Esophagus muscularis mucosa (tissue), 4 donors: ENCODE data around the gene SETDB2. TPM values are rescaled to one million over a fixed set of nuclear protein-coding genes. Genes with fewer than 3 reads are reported as not detected.

Experiments
- DNase-seq: peaks from one replicate; pipeline ENCODE4 v3.0.0-alpha.2; 2017; ENCODE audit errors: extremely low spot score
- H3K27ac ChIP-seq, 4 donors: fragments of 200-600 bp; sonication (generic); replicated peaks in 1 of 4; 1 replicate in 3 of 4; 2 replicates in 1 of 4; pipeline ENCODE4 v1.5.1; 2016 to 2019; ENCODE audit warnings: mild to moderate bottlenecking in 1 of 4
- H3K27me3 ChIP-seq, 4 donors: fragments of 200-600 bp; sonication (generic); one replicate each; pipeline versions ENCODE4 v1.5.1 to v1.6.0; 2016 to 2019
- H3K36me3 ChIP-seq, 4 donors: fragments of 200-600 bp; sonication (generic); one replicate each; pipeline ENCODE4 v1.5.1; 2016 to 2019
- H3K4me1 ChIP-seq, 4 donors: fragments of 200-600 bp; sonication (generic); one replicate each; pipeline ENCODE4 v1.5.1; 2016 to 2019
- H3K4me3 ChIP-seq, 4 donors: fragments of 200-600 bp; sonication (generic); 1 replicate in 2 of 4; 2 replicates in 2 of 4; pipeline ENCODE4 v1.5.1; 2016 to 2019; ENCODE audit warnings: mild to moderate bottlenecking in 4 of 4, moderate library complexity in 1 of 4
- H3K9me3 ChIP-seq, 4 donors: fragments of 200-600 bp; sonication (generic); 1 replicate in 3 of 4; 2 replicates in 1 of 4; pipeline ENCODE4 v1.5.1; 2016 to 2019
- EP300 ChIP-seq: sonication (generic); formaldehyde crosslinking; IDR thresholded peaks from one replicate; pipeline ENCODE4 v1.6.1; 2017; ENCODE audit warnings: antibody characterized with exemption
- POLR2A ChIP-seq: fragments of 450-650 bp; IDR thresholded peaks from one replicate; pipeline ENCODE4 v1.6.1; 2017; ENCODE audit warnings: antibody characterized with exemption, moderate library complexity, mild to moderate bottlenecking, low read depth
- POLR2AphosphoS5 ChIP-seq, 2 donors: sonication (generic); formaldehyde crosslinking; IDR thresholded peaks; one replicate each; pipeline ENCODE4 v1.6.1; 2017; ENCODE audit warnings: antibody characterized with exemption in 2 of 2
- WGBS: methylation state at CpG from one replicate; pipeline ENCODE4 v1.1.5; 2018; 5-methylcytosine and 5-hydroxymethylcytosine counted together
- intact Hi-C: fragments of 100-400 bp; cut with DNase I; formaldehyde crosslinking; loops from one replicate; pipeline ENCODE4 v1.15.1; 2023
- total RNA-seq, 4 donors: library from RNA; depleted of rRNA; stranded (reverse); fragments of >200 nt; gene quantifications; one replicate each; pipeline versions ENCODE4 v1.1.0 to v1.2.1, GENCODE V29; 2016
- TF ChIP-seq, protein P1 (sequence below), 3 experiments: fragments of 200-600 bp in 2 of 3; fragments of 450-650 bp in 1 of 3; sonication (generic) in 2 of 3; IDR thresholded peaks; one replicate each; pipeline ENCODE4 v1.5.1; 2017 to 2019; ENCODE audit warnings: antibody characterized with exemption in 3 of 3, mild to moderate bottlenecking in 2 of 3, moderate library complexity in 1 of 3

The SETDB2 gene
- total RNA-seq, 4 donors from 2014 or later: 8.4 to 13.3 (median 9.3) TPM

DNA sequence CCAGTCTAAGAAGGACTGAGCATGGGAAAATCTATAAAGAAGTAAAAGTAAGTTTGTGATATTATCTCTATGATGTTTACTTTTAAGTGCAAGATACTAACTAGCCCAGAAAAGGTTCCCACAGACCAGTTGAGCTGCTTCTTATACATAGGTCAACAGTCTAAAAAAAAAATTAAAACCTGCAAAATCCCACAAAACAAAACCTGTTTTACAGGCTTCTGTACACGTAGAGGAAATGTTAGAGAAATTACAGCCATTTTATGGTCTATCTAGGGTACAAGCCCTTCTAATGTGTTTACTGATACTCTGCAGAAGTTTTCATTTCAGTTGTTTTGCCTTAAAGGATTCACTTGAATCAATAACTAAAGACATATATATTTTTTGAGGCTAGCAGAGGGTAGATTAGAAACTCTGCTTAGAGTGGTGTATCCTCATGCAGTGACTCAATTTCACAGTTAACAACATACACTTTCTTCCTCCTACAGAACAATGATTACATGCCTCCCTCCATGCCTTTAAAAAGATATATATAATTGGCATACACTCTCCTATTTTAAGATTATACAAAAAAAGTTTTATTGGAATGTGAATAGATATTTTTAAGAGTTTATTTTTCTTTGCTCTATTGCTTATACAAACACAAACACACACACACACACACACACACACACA, 44.1 kb upstream of the SETDB2 start:
- Histone ChIP-seq H3K27me3 (no peaks in the 10 kb centered on the region), H3K4me3 (peak overlapping the region; percentile 50 to 64 (median 57)), H3K4me1 (peaks cover 0 to 48% (median 28%) of the 10 kb centered on the region in 4 donors), H3K27ac (peak overlapping the region; percentile 82 to 89 (median 88)), H3K36me3 (no peaks in the 10 kb centered on the region), H3K9me3 (peaks cover 0 to 13% (median 4%) of the 10 kb centered on the region in 4 donors)
- DNase-seq: no peak
- 50% methylated on average over 1 of the region's 1 CpG for WGBS
- intact Hi-C loops: loop anchor here (5.0 kb wide), 2 partner anchors 37 to 43 kb away; no protein-coding TSS in a partner anchor
- TF ChIP-seq EP300: no peak
- TF ChIP-seq, protein P1, sequence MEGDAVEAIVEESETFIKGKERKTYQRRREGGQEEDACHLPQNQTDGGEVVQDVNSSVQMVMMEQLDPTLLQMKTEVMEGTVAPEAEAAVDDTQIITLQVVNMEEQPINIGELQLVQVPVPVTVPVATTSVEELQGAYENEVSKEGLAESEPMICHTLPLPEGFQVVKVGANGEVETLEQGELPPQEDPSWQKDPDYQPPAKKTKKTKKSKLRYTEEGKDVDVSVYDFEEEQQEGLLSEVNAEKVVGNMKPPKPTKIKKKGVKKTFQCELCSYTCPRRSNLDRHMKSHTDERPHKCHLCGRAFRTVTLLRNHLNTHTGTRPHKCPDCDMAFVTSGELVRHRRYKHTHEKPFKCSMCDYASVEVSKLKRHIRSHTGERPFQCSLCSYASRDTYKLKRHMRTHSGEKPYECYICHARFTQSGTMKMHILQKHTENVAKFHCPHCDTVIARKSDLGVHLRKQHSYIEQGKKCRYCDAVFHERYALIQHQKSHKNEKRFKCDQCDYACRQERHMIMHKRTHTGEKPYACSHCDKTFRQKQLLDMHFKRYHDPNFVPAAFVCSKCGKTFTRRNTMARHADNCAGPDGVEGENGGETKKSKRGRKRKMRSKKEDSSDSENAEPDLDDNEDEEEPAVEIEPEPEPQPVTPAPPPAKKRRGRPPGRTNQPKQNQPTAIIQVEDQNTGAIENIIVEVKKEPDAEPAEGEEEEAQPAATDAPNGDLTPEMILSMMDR (IDR thresholded peaks at IDR 0.05): no peak
- no peak for TF ChIP-seq POLR2A
- no peak for TF ChIP-seq POLR2AphosphoS5 (IDR thresholded peaks at IDR 0.05)

DNA sequence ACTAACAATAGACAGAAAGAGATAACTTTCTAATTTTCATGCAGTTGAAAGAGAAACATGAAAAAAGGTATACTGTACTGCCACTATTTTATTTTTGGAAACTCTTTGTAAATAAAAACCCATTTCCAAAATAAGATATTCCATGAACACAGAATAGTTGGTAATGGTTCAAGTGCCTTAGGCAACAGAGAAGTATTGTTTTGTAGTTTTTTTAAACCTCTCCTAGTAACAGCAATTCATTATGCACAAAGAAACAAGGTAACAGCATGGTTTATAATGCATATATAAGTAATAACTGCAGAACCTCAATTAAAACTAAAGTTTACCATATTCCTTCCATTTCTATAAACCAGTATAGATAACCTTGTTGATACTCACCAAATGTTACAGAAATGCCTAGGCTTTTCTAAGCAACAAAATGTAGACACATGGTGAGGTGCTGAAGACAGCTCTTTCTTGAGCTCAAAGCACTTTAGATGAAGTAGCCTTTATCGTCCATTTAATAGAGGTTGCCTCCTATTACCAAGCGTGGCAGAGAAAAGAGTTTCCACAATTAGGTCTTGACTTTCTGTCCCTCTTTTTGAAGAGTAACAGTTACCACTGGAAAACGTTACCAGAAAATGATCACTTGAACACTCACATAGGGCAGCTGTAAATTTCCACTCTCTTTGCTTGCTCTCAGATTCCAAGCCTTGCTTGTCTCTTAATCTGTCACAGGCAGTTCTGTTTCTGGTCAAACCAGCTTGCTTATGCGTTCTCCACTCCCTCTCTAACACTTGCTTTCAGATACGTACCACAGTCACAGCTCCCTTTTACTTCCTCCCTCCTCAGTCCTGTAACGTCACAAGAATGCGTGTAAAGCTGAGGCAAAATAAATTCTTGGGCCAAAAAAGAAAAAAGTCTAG, 43.1 kb upstream of the SETDB2 start:
- Histone ChIP-seq H3K36me3 (no peaks in the 10 kb centered on the region), H3K27me3 (no peaks in the 10 kb centered on the region), H3K27ac (peak overlapping the region; percentile 82 to 89 (median 88)), H3K4me3 (peak overlapping the region; percentile 50 to 64 (median 57)), H3K9me3 (peaks cover 0 to 19% (median 10%) of the 10 kb centered on the region in 4 donors), H3K4me1 (peaks cover 0 to 39% (median 17%) of the 10 kb centered on the region in 4 donors)
- DNase-seq: no peak
- WGBS: 16% methylated on average over 7 of the region's 7 CpGs
- intact Hi-C loops: no loop called here
- TF ChIP-seq POLR2A (no peak), POLR2AphosphoS5 (IDR thresholded peaks at IDR 0.05) (peak; percentile 74 to 91), EP300 (no peak)
- TF ChIP-seq, protein P1 (IDR thresholded peaks at IDR 0.05): no peak

DNA sequence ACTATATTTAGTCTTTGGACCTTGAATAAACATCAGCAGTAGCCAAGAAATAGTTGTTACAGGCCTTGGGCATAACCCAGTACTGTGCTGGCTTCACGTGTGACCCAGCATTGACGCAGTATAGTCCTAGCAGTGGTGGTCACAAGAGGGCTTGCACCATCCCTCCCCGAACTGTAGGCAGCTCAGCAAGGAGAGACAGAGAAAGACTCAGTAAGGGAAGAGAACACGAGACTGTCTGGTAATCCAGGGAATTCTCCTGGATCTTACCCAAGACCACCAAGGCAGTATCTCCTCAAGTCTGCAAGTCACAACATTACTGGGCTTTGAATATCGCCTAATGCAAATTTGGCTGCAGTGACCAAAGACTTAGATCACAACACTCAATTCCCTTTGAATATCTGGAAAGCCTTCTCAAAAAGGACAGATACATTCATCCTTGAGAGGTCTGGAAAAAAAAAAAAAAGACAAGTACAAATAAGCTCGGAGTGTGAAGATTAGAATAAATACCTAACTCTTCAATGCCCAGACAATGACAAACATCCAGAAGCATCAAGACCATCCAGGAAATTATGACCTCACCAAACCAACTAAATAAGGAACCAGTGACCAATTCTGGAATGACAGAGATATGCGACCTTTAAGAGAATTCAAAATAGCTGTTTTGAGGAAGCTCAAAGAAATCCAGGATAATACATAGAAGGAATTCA, 39.9 kb upstream of the SETDB2 start:
- 77% methylated on average over 7 of the region's 7 CpGs for WGBS
- TF ChIP-seq EP300 (no peak), POLR2A (no peak), POLR2AphosphoS5 (IDR thresholded peaks at IDR 0.05) (no peak)
- TF ChIP-seq, protein P1 (IDR thresholded peaks at IDR 0.05): no peak
- DNase-seq: no peak
- H3K27me3 ChIP-seq: no peaks in the 10 kb centered on the region
- peaks cover 0 to 19% (median 10%) of the 10 kb centered on the region in 4 donors for H3K9me3 ChIP-seq
- peaks cover 0 to 11% (median 9%) of the 10 kb centered on the region in 4 donors for H3K4me1 ChIP-seq
- H3K27ac ChIP-seq: no peak overlapping the region
- intact Hi-C loops: no loop called here
- H3K36me3 ChIP-seq: no peaks in the 10 kb centered on the region
- no peak overlapping the region for H3K4me3 ChIP-seq

DNA sequence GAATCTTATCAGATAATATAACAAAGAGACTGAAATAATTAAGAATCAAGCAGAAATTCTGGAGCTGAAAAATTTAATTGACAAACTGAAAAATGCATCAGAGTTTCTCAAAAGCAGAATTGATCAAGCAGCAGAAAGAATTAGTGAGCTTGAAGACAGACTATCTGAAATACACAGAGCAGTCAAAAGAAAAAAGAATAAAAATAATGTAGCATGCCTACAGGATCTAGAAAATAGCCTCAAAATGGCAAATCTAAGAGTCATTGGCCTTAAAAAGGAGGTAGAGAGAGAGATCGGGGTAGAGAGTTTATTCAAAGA, 39.4 kb upstream of the SETDB2 start:
- no peak overlapping the region for H3K4me3 ChIP-seq
- intact Hi-C loops: no loop called here
- peaks cover 0 to 19% (median 10%) of the 10 kb centered on the region in 4 donors for H3K9me3 ChIP-seq
- H3K27ac ChIP-seq: no peak overlapping the region
- H3K4me1 ChIP-seq: peaks cover 0 to 11% (median 8%) of the 10 kb centered on the region in 4 donors
- no peak for DNase-seq
- no peaks in the 10 kb centered on the region for H3K27me3 ChIP-seq
- H3K36me3 ChIP-seq: no peaks in the 10 kb centered on the region
- WGBS: 97% methylated on average over 1 of the region's 1 CpG
- TF ChIP-seq POLR2AphosphoS5 (IDR thresholded peaks at IDR 0.05): no peak
- TF ChIP-seq, protein P1 (IDR thresholded peaks at IDR 0.05): no peak
- no peak for TF ChIP-seq POLR2A
